Middle frontal gyrus (tissue), 1 donor: Measurements from ENCODE around the gene NFASC.
A peak's percentile ranks its signal among the peaks of the same experiment; 100 is the strongest.

Source experiments
- DNase-seq: peaks from one replicate; pipeline ENCODE4 v3.0.0-alpha.2; 2015; ENCODE audit warnings: low spot score; ENCODE audit errors: extremely low spot score

NFASC gene

GRCh38 chr1:204887846-204888245, 17.2 kb downstream of the NFASC start:
- no peak for DNase-seq

GRCh38 chr1:204888294-204888693, 17.6 kb downstream of the NFASC start:
- DNase-seq: no peak

GRCh38 chr1:204889681-204890383, 19.2 kb downstream of the NFASC start:
- DNase-seq: no peak

GRCh38 chr1:204891860-204892259, 21.2 kb downstream of the NFASC start:
- DNase-seq: no peak

DNA sequence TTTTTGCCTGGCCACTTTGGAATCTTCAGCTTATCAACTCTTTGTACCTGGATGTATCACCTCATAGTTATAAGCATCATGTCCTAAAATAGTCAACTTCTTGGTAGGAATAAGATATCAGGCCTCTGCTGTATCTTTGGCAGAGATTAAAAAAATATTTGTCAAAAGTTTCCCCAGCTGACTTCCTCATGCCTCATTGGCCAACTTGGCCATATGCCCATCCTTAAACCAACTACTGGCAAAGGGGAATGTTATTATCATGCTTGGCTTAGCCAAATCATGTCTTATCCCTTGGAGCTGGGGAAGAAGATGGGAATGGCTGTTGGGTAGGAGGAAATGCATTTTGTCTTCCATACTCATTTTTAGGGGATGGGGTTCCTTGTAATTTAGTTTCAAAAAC, 23.4 kb downstream of the NFASC start:
- DNase-seq: no peak

DNA sequence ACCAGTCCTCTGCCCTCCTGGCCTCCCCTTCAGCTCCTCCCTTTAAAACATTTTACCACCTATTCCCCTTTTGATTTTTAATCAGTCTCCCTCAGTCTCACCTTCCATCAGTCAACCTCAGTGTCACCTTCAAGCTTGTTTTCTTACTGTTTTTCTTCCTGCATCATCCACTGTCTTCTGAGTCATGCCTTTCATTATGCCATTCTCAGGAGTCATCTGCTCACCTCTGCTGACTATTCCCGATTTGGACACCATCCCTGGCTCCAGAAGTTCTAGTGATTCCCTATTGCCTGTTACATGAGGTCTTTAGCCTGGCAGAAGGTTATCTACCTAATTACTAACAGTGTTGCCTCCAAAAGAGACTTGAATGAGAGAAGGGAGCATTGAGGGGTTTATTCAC, 23.9 kb downstream of the NFASC start:
- DNase-seq: no peak

DNA sequence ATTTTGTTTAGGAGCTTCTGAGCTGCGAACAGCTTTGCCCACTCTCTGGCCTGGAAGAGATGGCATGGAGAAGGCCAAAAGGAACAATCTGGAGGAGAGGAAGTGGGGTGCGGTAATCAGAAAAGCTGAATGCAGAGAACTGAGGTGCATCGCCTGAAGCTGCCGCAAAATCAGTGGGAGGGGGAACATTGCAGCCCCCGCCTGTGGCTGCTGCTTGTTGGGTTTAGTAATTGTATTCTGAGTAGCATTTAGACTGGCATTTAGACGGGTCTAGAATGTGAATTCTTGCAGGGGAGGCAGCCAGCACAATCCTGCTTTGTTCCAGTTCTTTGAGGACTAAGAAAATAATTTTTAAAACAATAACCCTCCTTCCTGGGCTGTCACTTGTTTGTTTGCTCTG, 25.4 kb downstream of the NFASC start:
- no peak for DNase-seq

GRCh38 chr1:204896787-204897469, 26.3 kb downstream of the NFASC start:
- DNase-seq: no peak

DNA sequence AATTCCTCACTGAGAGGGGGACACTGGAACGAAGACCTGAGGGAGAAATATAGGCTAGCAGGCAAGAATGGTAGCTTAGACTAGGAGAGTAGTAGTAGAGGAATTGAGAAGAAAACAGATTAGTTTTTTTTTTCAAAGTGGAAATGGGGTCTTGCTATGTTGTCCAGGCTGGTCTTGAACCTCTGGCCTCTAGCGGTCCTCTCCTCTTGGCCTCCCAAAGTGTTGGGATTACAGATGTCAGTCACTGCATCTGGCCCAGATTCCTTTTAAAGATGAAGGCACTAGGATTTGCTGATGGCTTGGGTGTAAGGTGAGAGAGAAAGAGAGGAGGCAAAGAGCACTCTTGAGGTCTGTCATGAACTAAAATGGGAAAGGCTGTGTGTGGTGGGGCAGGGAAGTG, 30.1 kb downstream of the NFASC start:
- DNase-seq: no peak

- DNase-seq: no peak
These were observed 32.0 kb downstream of the NFASC start for GRCh38 chr1:204902671-204903070.

GRCh38 chr1:204904228-204904810, 33.7 kb downstream of the NFASC start:
- DNase-seq: no peak

GRCh38 chr1:204909109-204909508, 38.4 kb downstream of the NFASC start:
- DNase-seq: no peak

- no peak for DNase-seq
These were observed 45.3 kb downstream of the NFASC start for GRCh38 chr1:204915861-204916495.

- DNase-seq: no peak
These were observed 47.1 kb downstream of the NFASC start for GRCh38 chr1:204917802-204918201.

- DNase-seq: no peak
These were observed 49.8 kb downstream of the NFASC start for GRCh38 chr1:204920511-204920910.

DNA sequence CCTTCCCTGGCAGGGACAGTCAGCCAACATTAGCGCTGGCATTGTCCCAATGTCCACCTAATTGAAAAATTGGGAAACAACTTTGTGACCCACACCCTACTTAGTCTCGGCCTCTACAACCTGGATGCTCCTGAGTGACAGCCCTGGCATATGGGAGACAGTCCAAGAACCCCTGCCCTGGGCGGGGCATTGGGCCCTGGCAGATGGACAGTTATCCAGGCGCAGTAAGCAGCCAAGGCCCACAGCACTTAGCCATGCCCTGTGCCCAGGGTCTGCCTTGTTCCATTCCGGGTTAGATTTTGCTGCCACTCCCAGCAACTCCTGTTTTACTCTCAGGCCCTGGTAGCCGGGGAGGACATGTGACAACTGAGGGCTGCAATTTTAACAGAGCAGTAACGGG, 50.3 kb downstream of the NFASC start:
- no peak for DNase-seq

- no peak for DNase-seq
These were observed 51.3 kb downstream of the NFASC start for GRCh38 chr1:204921855-204922516.

DNA sequence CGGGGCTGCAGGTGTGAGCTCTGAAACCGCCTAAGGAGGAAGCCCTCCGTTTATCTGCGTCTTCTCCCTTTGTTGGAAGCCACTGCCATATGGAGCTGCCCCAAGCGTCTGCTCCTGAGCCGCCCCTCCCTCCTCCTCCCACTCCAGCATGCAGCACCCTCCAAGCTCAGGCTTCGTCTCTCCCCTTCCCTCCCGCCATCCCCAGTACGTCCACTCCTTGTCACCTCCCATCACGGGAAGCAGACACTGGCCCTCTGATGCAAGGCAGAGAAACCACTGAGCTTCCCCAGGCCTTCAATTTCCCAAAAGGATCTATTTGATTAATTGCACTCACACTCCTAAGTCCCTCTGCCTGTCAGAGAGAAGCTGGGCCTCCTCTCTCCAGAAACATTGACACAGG, 52.5 kb downstream of the NFASC start:
- DNase-seq: no peak

DNA sequence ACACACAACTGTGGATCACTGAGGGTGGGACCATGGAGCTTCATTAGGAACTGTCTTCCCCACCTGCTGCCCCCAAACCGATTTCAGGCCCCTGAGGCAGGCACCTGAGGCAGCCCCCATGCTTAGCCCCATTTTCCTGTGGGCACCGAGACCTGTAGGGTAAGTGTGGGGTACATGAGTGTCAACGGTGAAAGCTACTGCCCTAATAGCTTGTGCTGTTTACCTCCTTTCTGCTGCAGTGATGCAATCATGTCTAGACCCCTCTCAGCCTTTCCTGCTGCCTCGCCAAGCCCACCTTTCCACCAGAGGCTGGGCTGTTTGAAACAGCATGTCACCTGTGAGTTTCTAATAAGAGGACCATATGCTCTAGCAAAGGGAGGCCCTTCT, 53.0 kb downstream of the NFASC start:
- DNase-seq: no peak

DNA sequence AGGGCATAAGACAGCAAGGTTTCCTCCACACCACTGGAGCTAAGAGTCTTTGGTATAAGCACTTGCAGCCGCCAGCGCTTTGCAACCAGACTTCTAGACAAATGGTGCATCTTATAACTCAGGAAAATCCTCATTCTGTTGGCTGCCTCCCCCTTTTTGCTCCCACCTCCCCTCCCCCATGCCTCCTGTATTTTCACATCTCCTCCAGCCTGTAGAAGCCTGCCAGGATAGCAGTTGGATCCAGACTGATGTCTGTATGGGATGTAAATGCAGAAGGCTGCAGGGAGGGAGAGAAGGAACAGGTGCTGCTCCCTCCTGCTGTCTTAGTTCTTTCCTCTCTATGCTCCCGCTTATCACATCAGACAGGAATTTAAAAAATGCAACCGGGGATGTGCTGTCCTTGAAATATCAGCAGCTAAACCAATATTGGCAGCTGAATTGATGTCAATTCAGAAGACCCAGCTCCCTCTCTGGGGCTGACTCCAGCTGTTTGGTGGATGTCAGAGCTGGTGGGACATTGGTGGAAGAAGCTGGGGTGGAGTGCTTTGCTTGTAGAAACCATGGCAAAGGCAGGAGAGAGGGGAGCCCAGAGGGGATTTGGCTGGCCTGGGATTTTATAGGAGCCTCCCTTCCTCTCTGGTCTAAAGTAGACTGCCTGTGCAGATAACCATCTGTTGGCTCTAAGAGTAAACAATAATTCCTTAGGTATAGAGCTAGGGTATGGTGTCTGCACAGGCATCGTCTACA, 53.5 kb downstream of the NFASC start:
- DNase-seq: peak; percentile 37

DNA sequence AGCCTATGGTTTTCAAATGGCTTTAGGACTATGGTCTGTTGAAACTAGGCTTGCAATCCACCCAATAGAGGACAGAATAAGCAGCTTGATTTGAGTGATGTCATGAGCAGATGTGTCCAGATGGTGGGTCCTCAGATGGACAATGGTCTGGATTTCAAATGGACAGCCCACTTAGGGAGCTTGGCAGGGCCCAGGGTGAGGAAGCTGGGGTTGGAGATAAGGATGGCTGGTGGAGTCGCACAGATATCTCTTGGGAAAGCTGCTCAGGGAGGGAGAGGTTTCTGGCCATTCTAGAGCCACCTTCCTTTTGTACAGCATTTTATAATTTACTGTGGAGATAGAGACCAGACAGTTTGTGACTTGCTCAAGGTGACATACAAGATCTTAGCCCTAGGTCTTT, 55.0 kb downstream of the NFASC start:
- no peak for DNase-seq
